ENCODE data around the gene KRT10. TPM values are rescaled to one million over a fixed set of nuclear protein-coding genes. Genes with fewer than 3 reads are reported as not detected.

KRT10 gene
- polyA plus RNA-seq, 1 of the 3 experiments (the other 2 are of a cell fraction): 31.6 TPM

DNA sequence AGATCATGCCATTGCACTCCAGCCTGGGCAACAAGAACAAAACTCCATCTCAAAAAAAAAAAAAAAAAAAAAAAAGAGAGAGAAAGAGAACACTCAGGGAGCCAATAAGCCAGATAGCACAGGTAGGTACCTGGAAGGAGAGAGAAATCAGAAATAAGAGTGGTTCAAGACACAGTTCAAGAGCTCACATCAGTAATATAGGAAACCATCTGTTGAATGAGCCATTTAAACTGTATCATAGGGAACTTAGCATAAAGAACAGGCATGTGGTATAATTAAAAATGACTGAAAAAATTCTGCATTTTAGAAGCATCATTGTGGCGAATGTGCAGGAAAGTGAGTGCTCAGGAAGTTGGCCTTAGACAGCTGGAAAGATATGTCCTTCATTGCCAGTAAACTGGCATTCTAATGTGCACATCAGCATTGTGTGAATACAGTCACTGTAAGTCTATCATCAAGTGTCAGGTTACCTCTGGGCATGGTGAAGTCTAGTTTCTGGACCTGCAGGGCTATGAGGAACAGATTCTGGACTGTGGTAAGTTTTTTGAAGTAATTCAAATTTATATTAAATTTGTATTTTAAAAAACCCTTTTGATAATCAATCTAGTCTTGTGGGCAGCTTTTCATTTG is 24.2 kb upstream of the KRT10 start:
- POLR2A ChIA-PET: no interaction called here

DNA sequence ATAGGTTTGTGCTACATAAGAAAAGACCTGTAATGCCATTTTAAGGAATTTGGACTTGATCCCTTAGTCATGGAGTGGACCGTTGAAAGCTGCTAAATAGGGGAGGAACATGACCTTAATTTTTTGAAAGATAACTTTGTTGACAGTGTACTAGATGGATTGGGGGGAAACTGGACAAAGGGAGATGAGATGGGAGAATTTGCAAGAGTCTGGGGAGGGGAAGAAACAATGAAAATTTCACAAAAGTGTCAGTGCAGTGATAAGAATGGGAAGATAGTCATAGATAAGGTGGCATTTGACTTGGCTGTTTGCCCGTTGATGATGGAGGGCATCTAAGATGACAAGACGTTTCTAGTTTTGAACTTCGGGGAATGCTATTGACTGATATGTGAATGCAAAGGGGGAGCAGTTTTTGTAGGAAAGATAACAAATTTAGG is 22.3 kb upstream of the KRT10 start:
- no peaks in the 10 kb centered on the region for H3K9me2 ChIP-seq
- H3K9ac ChIP-seq: no peak overlapping the region
- 22% methylated on average over 4 of the region's 4 CpGs for WGBS (ENCODE audit: low lambda C conversion rate)
- no peaks in the 10 kb centered on the region for H3K4me1 ChIP-seq (ENCODE audit: control insufficient read depth in 1 of 2, insufficient read depth in 2 of 2, low read depth in 1 of 2, low read length in 1 of 2)
- no peak overlapping the region for H3K4me3 ChIP-seq (ENCODE audit: low read depth in 2 of 2, low read length in 1 of 2)
- H3K79me2 ChIP-seq (ENCODE audit: insufficient read depth): no peaks in the 10 kb centered on the region
- no peak for DNase-seq
- H3K36me3 ChIP-seq (replicated peaks in 1 of 2; ENCODE audit: control insufficient read depth in 1 of 2, insufficient read depth in 2 of 2, low read length in 1 of 2): no peaks in the 10 kb centered on the region
- H3K27me3 ChIP-seq (ENCODE audit: insufficient read depth): peaks cover 27% of the 10 kb centered on the region; the same call in 1 of the 2 replicates
- CTCF ChIA-PET: interaction anchor here (1.7 kb wide), 1 partner anchor 12 kb away, joined by 5 read pairs; no protein-coding TSS in a partner anchor
- no peaks in the 10 kb centered on the region for H3F3A ChIP-seq (replicated peaks; ENCODE audit: insufficient read depth)
- no peaks in the 10 kb centered on the region for H3K9me3 ChIP-seq
- TF ChIP-seq TCF12 (IDR thresholded peaks at IDR 0.05) (no peak), FOXJ3 (CRISPR knock-in tag; IDR thresholded peaks at IDR 0.05) (no peak), MXI1 (IDR thresholded peaks at IDR 0.05; ENCODE audit: low read depth, low read length) (no peak), JUND (IDR thresholded peaks at IDR 0.05) (no peak), RFX5 (IDR thresholded peaks at IDR 0.05; ENCODE audit: low read length) (no peak), FOSL2 (IDR thresholded peaks at IDR 0.05; ENCODE audit: borderline replicate concordance, low read depth) (no peak)
- TF ChIP-seq, protein P1, sequence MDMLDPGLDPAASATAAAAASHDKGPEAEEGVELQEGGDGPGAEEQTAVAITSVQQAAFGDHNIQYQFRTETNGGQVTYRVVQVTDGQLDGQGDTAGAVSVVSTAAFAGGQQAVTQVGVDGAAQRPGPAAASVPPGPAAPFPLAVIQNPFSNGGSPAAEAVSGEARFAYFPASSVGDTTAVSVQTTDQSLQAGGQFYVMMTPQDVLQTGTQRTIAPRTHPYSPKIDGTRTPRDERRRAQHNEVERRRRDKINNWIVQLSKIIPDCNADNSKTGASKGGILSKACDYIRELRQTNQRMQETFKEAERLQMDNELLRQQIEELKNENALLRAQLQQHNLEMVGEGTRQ (IDR thresholded peaks at IDR 0.05; ENCODE audit: borderline replicate concordance, low read depth, low read length): no peak
- no peaks in the 10 kb centered on the region for H4K20me1 ChIP-seq (ENCODE audit: insufficient read depth)
- H3K4me2 ChIP-seq: no peak overlapping the region
- POLR2A ChIA-PET: no interaction called here
- no peak overlapping the region for H2AFZ ChIP-seq (ENCODE audit: low read depth)
- H3K27ac ChIP-seq (ENCODE audit: low read depth in 2 of 2, low read length in 1 of 2): no peak overlapping the region

More for the DNA sequence above, 24.2 kb upstream of the KRT10 start:
- no peak overlapping the region for H3K4me2 ChIP-seq
- 81% methylated on average over 1 of the region's 1 CpG for WGBS (ENCODE audit: low lambda C conversion rate)
- no peaks in the 10 kb centered on the region for H3K79me2 ChIP-seq (ENCODE audit: insufficient read depth)
- no peaks in the 10 kb centered on the region for H4K20me1 ChIP-seq (ENCODE audit: insufficient read depth)
- no peaks in the 10 kb centered on the region for H3K36me3 ChIP-seq (replicated peaks in 1 of 2; ENCODE audit: control insufficient read depth in 1 of 2, insufficient read depth in 2 of 2, low read length in 1 of 2)
- H3K27ac ChIP-seq (ENCODE audit: low read depth in 2 of 2, low read length in 1 of 2): no peak overlapping the region
- no peaks in the 10 kb centered on the region for H3K9me3 ChIP-seq
- no peaks in the 10 kb centered on the region for H3K4me1 ChIP-seq (ENCODE audit: control insufficient read depth in 1 of 2, insufficient read depth in 2 of 2, low read depth in 1 of 2, low read length in 1 of 2)
- CTCF ChIA-PET: interaction anchor here (1.2 to 3.2 kb wide), 4 partner anchors 10 to 802 kb away, joined by 3 to 12 read pairs (median 4); no protein-coding TSS in a partner anchor
- H3K9me2 ChIP-seq: no peaks in the 10 kb centered on the region
- peaks cover 5% of the 10 kb centered on the region for H3F3A ChIP-seq (replicated peaks; ENCODE audit: insufficient read depth)
- H3K27me3 ChIP-seq (ENCODE audit: insufficient read depth): peaks cover 21% of the 10 kb centered on the region; the same call in 1 of the 2 replicates
- TF ChIP-seq, protein P2, sequence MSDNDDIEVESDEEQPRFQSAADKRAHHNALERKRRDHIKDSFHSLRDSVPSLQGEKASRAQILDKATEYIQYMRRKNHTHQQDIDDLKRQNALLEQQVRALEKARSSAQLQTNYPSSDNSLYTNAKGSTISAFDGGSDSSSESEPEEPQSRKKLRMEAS (IDR thresholded peaks at IDR 0.05; ENCODE audit: low read depth): no peak
- TF ChIP-seq TAF1 (IDR thresholded peaks at IDR 0.05; ENCODE audit: borderline replicate concordance, low read depth, low read length) (no peak), SIN3A (IDR thresholded peaks at IDR 0.05; ENCODE audit: borderline replicate concordance, low read depth, low read length) (no peak), FOSL2 (IDR thresholded peaks at IDR 0.05; ENCODE audit: borderline replicate concordance, low read depth) (no peak), RAD21 (IDR thresholded peaks at IDR 0.05; ENCODE audit: low read length) (no peak), NFIC (IDR thresholded peaks at IDR 0.05; ENCODE audit: borderline replicate concordance) (no peak)
- TF ChIP-seq, protein P3, sequence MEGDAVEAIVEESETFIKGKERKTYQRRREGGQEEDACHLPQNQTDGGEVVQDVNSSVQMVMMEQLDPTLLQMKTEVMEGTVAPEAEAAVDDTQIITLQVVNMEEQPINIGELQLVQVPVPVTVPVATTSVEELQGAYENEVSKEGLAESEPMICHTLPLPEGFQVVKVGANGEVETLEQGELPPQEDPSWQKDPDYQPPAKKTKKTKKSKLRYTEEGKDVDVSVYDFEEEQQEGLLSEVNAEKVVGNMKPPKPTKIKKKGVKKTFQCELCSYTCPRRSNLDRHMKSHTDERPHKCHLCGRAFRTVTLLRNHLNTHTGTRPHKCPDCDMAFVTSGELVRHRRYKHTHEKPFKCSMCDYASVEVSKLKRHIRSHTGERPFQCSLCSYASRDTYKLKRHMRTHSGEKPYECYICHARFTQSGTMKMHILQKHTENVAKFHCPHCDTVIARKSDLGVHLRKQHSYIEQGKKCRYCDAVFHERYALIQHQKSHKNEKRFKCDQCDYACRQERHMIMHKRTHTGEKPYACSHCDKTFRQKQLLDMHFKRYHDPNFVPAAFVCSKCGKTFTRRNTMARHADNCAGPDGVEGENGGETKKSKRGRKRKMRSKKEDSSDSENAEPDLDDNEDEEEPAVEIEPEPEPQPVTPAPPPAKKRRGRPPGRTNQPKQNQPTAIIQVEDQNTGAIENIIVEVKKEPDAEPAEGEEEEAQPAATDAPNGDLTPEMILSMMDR (IDR thresholded peaks at IDR 0.05): no peak
- no peak for DNase-seq
- no peak overlapping the region for H3K4me3 ChIP-seq (ENCODE audit: low read depth in 2 of 2, low read length in 1 of 2)
- H2AFZ ChIP-seq (ENCODE audit: low read depth): no peak overlapping the region
- H3K9ac ChIP-seq: no peak overlapping the region

Measured in SK-N-SH (cell line).